Progenitor cell of endocrine pancreas (in vitro differentiated cells): ENCODE measurements around the gene FOXK1. TPM values are rescaled to one million over a fixed set of nuclear protein-coding genes. Genes with fewer than 3 reads are reported as not detected.

Experiments
- DNase-seq: peaks from one replicate; pipeline ENCODE4 v3.0.0; 2021; ENCODE audit warnings: low spot score; ENCODE audit not compliant: unreplicated experiment
- H3K27ac Mint-ChIP-seq: 2 replicates; pipeline ENCODE4 v1.8.0; 2021; ENCODE audit warnings: mild to moderate bottlenecking, moderate library complexity, mixed read lengths
- H3K27me3 Mint-ChIP-seq: 2 replicates; pipeline ENCODE4 v1.8.0; 2021; ENCODE audit warnings: mixed read lengths
- H3K36me3 Mint-ChIP-seq: 2 replicates; pipeline ENCODE4 v1.8.0; 2022; ENCODE audit warnings: mixed read lengths; ENCODE audit not compliant: insufficient read depth
- H3K4me1 Mint-ChIP-seq: 2 replicates; pipeline ENCODE4 v1.8.0; 2021; ENCODE audit warnings: low read depth, mixed read lengths
- H3K4me3 Mint-ChIP-seq: 2 replicates; pipeline ENCODE4 v1.8.0; 2021; ENCODE audit warnings: low read depth, mild to moderate bottlenecking, moderate library complexity, mixed read lengths
- H3K9me3 Mint-ChIP-seq: 2 replicates; pipeline ENCODE4 v1.8.0; 2021; ENCODE audit warnings: low read depth, mixed read lengths
- total RNA-seq: library from RNA; stranded (reverse); gene quantifications from 2 replicates; pipeline ENCODE4 v1.2.1, GENCODE V29; 2021
- TF ChIP-seq, protein P1 (sequence below): fragments of 200-600 bp; sonication (generic); IDR thresholded peaks from one replicate; pipeline ENCODE4 v1.5.0; 2021; ENCODE audit warnings: antibody characterized with exemption, mild to moderate bottlenecking; ENCODE audit not compliant: unreplicated experiment

The FOXK1 gene
- total RNA-seq, 1 donor from 2014 or later, result 47.6 TPM

DNA sequence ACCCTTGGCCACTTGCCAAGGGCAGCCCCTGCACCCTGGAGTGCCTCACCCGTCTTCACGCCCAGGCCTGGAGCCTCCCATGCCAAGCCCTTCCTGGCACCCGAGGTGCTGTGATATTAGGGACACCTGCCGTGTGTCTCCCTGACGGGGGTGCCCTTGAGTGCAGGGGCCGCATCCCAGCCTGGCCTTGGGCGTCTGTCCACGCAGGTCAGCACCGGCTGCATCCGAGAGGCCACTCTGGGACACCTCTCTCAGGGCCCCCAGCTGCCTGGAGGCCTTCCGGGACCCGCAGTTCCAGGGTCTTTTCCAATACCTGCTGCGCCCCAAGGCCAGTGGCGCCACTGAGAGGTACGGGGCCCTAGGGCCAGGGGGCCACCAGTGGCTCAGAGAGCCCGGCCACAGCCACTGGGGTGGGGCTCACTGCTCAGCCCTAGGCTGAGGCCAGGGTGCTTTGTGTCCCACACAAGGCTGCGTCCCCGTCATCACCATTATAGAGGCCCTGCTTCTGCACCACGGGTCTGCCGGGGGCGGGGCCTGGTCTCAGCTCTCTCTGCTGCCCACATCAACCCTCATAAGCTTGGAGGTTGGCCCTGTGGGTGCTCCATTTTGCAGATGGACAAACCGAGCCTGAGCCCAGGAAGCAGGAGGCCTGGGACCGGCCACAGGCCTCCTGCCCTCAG lies 106.0 kb downstream of the FOXK1 start:
- no peak overlapping the region for H3K4me3 Mint-ChIP-seq

DNA sequence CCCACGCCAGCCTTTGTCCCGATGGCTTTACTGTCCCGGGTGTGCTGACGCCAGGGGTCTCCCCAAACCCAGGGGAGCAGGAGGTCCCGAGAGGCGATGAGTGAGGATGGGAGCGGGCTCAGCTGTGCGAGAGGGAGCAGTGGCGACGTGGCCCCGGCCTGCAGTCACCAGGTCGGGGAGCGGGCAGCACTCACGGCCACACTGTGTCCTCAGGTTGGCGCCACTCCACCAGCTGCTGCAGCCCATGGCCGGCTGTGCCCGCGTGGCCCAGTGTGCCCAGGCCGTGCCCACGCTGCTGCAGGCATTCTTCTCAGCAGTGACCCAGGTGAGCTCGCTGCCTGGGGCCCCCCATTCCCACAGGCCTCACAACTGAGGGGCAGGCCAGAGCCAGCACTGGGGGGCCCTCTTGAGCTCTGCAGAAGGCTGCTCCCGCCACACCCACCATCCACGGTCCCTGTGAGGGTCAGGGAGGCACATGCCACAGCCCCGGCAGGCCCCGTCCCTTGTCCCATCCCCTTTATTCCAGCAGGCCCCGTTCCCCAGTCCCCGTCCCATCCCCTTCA lies 106.6 kb downstream of the FOXK1 start:
- Mint-ChIP-seq H3K9me3 (no peaks in the 10 kb centered on the region), H3K36me3 (peaks cover 6% of the 10 kb centered on the region), H3K27ac (no peak overlapping the region), H3K4me1 (no peaks in the 10 kb centered on the region), H3K4me3 (no peak overlapping the region), H3K27me3 (no peaks in the 10 kb centered on the region)
- no peak for DNase-seq
- TF ChIP-seq, protein P1, sequence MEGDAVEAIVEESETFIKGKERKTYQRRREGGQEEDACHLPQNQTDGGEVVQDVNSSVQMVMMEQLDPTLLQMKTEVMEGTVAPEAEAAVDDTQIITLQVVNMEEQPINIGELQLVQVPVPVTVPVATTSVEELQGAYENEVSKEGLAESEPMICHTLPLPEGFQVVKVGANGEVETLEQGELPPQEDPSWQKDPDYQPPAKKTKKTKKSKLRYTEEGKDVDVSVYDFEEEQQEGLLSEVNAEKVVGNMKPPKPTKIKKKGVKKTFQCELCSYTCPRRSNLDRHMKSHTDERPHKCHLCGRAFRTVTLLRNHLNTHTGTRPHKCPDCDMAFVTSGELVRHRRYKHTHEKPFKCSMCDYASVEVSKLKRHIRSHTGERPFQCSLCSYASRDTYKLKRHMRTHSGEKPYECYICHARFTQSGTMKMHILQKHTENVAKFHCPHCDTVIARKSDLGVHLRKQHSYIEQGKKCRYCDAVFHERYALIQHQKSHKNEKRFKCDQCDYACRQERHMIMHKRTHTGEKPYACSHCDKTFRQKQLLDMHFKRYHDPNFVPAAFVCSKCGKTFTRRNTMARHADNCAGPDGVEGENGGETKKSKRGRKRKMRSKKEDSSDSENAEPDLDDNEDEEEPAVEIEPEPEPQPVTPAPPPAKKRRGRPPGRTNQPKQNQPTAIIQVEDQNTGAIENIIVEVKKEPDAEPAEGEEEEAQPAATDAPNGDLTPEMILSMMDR, result no peak

More for the DNA sequence above, 106.0 kb downstream of the FOXK1 start:
- H3K4me1 Mint-ChIP-seq, result no peaks in the 10 kb centered on the region
- H3K36me3 Mint-ChIP-seq, result peaks cover 6% of the 10 kb centered on the region
- no peak for DNase-seq
- H3K27me3 Mint-ChIP-seq, result no peaks in the 10 kb centered on the region
- TF ChIP-seq, protein P1, result no peak
- no peak overlapping the region for H3K27ac Mint-ChIP-seq
- H3K9me3 Mint-ChIP-seq, result no peaks in the 10 kb centered on the region

DNA sequence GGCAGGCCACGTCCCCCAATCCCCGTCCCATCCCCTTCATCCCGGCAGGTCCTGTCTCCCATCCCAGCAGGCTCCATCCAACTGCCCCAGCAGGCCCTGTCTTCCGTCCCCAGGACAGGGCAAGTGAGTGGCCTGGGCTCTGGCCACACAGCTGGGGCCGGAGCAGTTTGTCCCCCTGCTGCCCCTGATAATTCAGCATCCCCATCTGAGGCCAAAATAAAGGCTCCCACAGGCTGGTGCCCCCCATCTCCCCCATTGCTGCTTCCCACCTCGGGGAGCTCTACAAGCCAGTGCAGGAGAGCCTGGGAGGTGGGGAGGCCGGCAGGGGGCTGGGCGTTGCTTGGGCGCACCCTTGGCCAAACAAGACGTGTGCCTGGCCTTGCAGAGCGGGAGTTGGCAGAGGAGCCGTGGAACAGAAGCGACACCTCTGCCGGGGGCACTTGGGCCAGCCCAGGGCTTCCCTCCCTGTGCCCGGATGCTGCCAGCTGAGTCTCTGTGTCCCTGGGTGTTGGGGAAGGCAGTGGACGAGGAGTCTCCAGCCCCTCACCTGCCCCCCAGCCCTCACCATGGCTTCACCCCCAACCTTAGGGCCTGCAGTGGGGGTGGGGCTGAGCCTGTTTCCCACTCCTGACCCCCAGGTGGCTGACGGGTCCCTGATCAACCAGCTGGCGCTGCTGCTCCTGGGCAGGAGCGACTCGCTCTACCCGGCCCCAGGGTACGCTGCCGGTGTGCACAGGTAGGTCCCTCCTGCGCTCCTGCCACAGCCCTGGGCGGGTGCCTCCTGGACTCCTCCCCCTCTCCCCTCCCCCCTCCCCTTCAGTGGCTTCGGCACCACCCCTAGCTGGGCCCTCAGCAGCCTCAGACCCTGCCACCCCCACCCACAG lies 107.3 kb downstream of the FOXK1 start:
- Mint-ChIP-seq H3K4me1 (no peaks in the 10 kb centered on the region), H3K27me3 (no peaks in the 10 kb centered on the region), H3K36me3 (peaks cover 11% of the 10 kb centered on the region), H3K9me3 (no peaks in the 10 kb centered on the region), H3K4me3 (no peak overlapping the region), H3K27ac (no peak overlapping the region)
- TF ChIP-seq, protein P1, result no peak
- DNase-seq, result no peak

DNA sequence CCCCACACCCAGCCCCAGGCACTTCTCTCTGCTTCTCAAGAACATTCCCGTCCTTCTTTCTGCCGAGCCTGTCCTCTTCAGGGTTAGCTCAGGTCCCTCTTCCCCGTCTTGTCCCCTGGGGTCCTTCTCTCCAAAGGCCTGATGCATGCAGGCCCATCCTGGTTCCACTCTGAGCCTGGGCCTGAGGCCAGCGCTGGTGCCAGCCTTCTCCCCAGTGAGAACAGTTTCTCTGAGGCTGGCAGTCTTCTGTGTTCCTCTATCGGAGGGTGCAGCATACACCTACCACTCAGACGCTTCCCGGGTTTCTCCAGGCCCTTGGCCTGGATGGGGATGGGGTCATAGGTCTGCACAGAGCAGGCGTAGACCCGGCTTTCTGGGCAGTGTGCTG lies 108.0 kb downstream of the FOXK1 start:
- TF ChIP-seq, protein P1, result no peak
- no peak overlapping the region for H3K27ac Mint-ChIP-seq
- no peak for DNase-seq
- H3K4me1 Mint-ChIP-seq, result no peaks in the 10 kb centered on the region
- no peak overlapping the region for H3K4me3 Mint-ChIP-seq
- peaks cover 13% of the 10 kb centered on the region for H3K36me3 Mint-ChIP-seq
- H3K27me3 Mint-ChIP-seq, result no peaks in the 10 kb centered on the region
- no peaks in the 10 kb centered on the region for H3K9me3 Mint-ChIP-seq

DNA sequence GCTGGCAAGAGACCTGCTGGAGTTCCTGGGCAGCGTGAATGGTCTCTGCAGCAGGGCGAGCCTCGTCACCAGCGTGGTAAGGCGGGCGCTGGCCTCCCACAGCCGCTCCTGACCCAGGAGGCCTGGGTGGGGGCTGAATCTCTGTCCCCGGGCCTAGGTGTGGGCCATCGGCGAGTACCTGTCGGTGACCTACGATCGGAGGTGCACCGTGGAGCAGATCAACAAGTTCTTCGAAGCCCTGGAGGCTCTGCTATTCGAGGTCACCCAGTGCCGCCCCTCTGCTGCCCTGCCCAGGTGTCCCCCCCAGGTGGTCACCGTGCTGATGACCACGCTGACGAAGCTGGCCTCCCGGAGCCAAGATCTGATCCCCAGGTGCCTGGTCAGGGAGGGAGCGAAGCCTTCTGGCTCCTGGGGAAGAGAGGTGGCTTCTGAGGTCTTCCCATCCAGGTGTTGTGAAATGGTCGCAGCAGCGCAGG lies 108.5 kb downstream of the FOXK1 start:
- DNase-seq, result no peak
- H3K36me3 Mint-ChIP-seq, result peaks cover 13% of the 10 kb centered on the region
- no peak overlapping the region for H3K27ac Mint-ChIP-seq
- H3K4me1 Mint-ChIP-seq, result no peaks in the 10 kb centered on the region
- no peak overlapping the region for H3K4me3 Mint-ChIP-seq
- no peaks in the 10 kb centered on the region for H3K9me3 Mint-ChIP-seq
- TF ChIP-seq, protein P1, result no peak
- H3K27me3 Mint-ChIP-seq, result no peaks in the 10 kb centered on the region
